K562 (cell line): ENCODE measurements around the gene SOX8. TPM values are rescaled to one million over a fixed set of nuclear protein-coding genes. Genes with fewer than 3 reads are reported as not detected.

Source experiments
- CAMTA2 ChIP-seq: fragments of 250-450 bp; sonication (Bioruptor Pico); conservative IDR thresholded peaks from 2 replicates; pipeline ENCODE4 v1.5.1; 2022
- ELF4 ChIP-seq: fragments of 450-650 bp; formaldehyde crosslinking; IDR thresholded peaks from 2 replicates; pipeline ENCODE4 v1.4.0; 2022; ENCODE audit warnings: missing genetic modification characterization
- FOXK2 ChIP-seq, 2 experiments: fragments of 450-650 bp; IDR thresholded peaks in 1 of 2; conservative IDR thresholded peaks in 1 of 2; 2 replicates each; pipeline ENCODE4 v1.6.1; 2016; ENCODE audit warnings: low read depth in 2 of 2, mild to moderate bottlenecking in 1 of 2
- GABPA ChIP-seq: fragments of 200-800 bp; sonication (Bioruptor generic); conservative IDR thresholded peaks from 2 replicates; pipeline ENCODE4 v1.6.1; 2016; ENCODE audit warnings: low read depth, missing genetic modification characterization, missing compliant biosample characterization
- RBM34 ChIP-seq: fragments of 200-400 bp; formaldehyde crosslinking; IDR thresholded peaks from 2 replicates; pipeline ENCODE4 v1.6.1; 2018; ENCODE audit warnings: low read length, borderline replicate concordance; ENCODE audit not compliant: insufficient read depth
- SRSF7 ChIP-seq: fragments of 200-400 bp; formaldehyde crosslinking; optimal IDR thresholded peaks from 2 replicates; pipeline ENCODE3; 2017; ENCODE audit warnings: mild to moderate bottlenecking, low read depth, low read length
- ZNF445 ChIP-seq: fragments of 250-450 bp; sonication (Bioruptor Pico); IDR thresholded peaks from 2 replicates; pipeline ENCODE4 v1.4.0; 2020; ENCODE audit warnings: low read depth, mild to moderate bottlenecking, moderate library complexity
- ZNF561 ChIP-seq: fragments of 450-650 bp; formaldehyde crosslinking; conservative IDR thresholded peaks from 2 replicates; pipeline ENCODE4 v1.4.0; 2020; ENCODE audit warnings: mild to moderate bottlenecking, moderate library complexity
- ZNF584 ChIP-seq: fragments of 200-800 bp; sonication (Bioruptor generic); IDR thresholded peaks from 2 replicates; pipeline ENCODE4 v1.6.1; 2016; ENCODE audit warnings: low read depth, mild to moderate bottlenecking, missing genetic modification characterization, missing compliant biosample characterization
- polyA plus RNA-seq, 8 experiments: library from polyadenylated mRNA; depleted of rRNA in 4 of 8; stranded (reverse) in 5 of 8; unstranded in 3 of 8; fragments of >200 nt; fragmentation: Nextera tagmentation in 2 of 8; fragmentation: Illumina TruSeq in 1 of 8; extraction: Ambion mirVana in 2 of 8; extraction: Trizol in 1 of 8; gene quantifications; 2 replicates each; pipeline versions ENCODE4 v1.2.1 to v1.2.3, GENCODE V29; 2011 to 2014; ENCODE audit warnings: inconsistent platforms in 1 of 8, missing spikeins in 1 of 8
- total RNA-seq, 7 experiments: library from RNA; depleted of rRNA in 6 of 7; stranded (reverse); fragments of >200 nt in 6 of 7; fragmentation: Illumina TruSeq in 2 of 7; extraction: Trizol in 2 of 7; gene quantifications; 2 replicates each; pipeline versions ENCODE4 v1.2.1 to v1.2.3, GENCODE V29; 2011 to 2021; ENCODE audit warnings: low replicate concordance in 1 of 7
- TF ChIP-seq, protein P1 (sequence below), 2 experiments: fragments of 450-650 bp; IDR thresholded peaks; 2 replicates each; pipeline ENCODE4 v1.6.1; 2016; ENCODE audit warnings: mild to moderate bottlenecking in 2 of 2, borderline replicate concordance in 1 of 2, low read depth in 1 of 2, moderate library complexity in 1 of 2
- TF ChIP-seq, protein P2 (sequence below): sonication (generic); formaldehyde crosslinking; IDR thresholded peaks from 2 replicates; pipeline ENCODE4 v1.8.0; 2022; ENCODE audit warnings: missing genetic modification reagents, mild to moderate bottlenecking, borderline replicate concordance
- TF ChIP-seq, protein P3 (sequence below): sonication (generic); formaldehyde crosslinking; IDR thresholded peaks from 2 replicates; pipeline ENCODE4 v1.9.0; 2022; ENCODE audit warnings: mild to moderate bottlenecking, missing genetic modification reagents
- TF ChIP-seq, protein P4 (sequence below): fragments of 250-450 bp; sonication (Bioruptor Pico); IDR thresholded peaks from 2 replicates; pipeline ENCODE4 v1.9.0; 2021; ENCODE audit warnings: mild to moderate bottlenecking, inconsistent platforms

The SOX8 gene
- total and polyA plus RNA-seq, 9 of the 15 experiments (the other 6 are each of a cell fraction or from before 2014, with no cell fraction given), result 0.07 to 0.15 (median 0.15) TPM; not detected in 6

DNA sequence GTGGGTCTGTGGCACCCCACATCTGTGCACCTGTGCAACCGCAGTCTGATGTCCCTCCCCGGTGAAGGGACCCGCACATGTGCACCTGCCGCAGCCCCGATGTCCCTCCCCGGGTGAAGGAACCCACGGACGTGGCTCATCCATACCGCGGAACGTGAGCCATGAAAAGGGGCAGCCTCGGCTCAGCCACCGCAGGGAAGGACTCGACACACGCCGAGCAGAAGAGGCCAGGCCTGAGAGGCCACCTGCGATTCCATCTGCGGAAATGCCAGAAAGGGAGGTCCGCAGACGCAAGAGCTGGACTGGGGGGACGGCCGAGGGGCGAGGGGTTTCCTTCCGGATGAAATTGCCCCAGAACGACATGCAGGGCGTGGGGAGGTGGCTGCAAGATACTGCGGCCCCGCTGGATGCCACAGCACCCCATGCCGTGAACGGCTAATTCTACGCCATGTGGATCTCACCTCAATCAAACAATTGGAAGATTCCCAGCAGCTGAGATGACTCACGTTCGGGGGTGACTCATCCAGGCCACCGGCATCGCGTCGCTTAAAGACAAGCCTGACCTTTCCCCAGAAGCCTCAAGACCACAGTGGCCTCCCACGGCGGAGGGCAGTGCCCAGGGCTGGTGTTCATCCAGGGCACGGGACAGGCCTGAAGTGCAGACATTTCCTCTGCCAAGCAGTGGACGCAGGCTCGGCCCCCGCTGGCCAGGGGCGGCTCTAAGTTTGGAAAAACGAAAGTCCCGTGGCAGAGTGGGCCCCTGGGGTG is 21.0 kb downstream of the SOX8 start (continued):
- TF ChIP-seq, protein P1, sequence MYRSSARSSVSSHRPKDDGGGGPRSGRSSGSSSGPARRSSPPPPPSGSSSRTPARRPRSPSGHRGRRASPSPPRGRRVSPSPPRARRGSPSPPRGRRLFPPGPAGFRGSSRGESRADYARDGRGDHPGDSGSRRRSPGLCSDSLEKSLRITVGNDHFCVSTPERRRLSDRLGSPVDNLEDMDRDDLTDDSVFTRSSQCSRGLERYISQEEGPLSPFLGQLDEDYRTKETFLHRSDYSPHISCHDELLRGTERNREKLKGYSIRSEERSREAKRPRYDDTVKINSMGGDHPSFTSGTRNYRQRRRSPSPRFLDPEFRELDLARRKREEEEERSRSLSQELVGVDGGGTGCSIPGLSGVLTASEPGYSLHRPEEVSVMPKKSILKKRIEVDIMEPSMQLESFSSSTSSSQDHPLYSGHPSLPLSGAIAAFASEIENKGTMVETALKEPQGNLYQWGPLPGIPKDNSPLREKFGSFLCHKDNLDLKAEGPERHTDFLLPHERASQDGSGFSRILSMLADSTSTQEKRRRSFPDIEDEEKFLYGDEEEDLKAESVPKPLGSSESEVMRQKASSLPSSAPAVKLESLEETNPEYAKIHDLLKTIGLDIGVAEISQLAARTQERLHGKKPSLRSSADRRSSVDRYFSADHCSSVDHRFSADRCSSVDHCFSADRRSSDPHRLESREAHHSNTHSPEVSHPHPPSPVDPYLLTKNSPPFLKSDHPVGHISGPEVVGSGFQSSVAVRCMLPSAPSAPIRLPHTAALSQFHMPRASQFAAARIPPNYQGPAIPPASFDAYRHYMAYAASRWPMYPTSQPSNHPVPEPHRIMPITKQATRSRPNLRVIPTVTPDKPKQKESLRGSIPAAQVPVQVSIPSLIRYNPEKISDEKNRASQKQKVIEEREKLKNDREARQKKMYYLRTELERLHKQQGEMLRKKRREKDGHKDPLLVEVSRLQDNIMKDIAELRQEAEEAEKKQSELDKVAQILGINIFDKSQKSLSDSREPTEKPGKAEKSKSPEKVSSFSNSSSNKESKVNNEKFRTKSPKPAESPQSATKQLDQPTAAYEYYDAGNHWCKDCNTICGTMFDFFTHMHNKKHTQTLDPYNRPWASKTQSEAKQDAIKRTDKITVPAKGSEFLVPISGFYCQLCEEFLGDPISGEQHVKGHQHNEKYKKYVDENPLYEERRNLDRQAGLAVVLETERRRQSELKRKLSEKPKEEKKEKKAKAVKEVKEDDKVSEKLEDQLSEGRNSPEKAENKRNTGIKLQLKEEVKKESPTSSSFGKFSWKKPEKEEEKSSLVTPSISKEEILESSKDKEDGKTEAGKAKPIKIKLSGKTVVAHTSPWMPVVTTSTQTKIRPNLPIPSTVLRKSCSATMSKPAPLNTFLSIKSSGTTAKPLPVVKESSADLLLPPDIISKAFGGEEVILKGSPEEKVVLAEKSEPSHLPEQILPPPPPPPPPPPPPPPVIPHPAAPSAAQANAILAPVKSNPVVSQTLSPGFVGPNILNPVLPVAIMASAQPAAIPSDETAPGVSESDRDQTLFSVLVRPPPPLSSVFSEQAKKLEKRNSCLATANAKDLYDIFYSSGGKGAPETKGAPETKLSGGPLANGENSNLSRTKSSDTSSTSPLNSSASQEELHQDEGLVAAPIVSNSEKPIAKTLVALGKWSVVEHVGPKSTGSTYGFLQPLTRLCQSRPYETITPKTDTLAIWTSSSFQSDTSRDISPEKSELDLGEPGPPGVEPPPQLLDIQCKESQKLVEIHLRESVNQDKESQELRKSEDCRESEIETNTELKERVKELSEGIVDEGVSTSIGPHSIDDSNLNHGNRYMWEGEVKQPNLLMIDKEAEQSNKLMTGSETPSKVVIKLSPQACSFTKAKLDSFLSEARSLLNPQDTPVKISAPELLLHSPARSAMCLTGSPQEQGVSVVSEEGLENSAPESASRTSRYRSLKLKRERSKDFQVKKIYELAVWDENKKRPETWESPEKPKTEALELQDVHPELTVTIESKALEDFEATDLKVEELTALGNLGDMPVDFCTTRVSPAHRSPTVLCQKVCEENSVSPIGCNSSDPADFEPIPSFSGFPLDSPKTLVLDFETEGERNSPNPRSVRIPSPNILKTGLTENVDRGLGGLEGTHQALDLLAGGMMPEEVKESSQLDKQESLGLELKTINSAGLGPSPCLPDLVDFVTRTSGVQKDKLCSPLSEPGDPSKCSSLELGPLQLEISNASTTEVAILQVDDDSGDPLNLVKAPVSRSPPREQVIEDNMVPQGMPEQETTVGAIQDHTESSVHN (IDR thresholded peaks at IDR 0.05; ENCODE audit: borderline replicate concordance in 1 of 2, low read depth in 1 of 2), result 0 out of 4 replicates have a peak, but pooled peaks of 1 of the 2 experiments have one; percentile 47
- TF ChIP-seq ZNF584 (CRISPR knock-in tag), result no peak
- TF ChIP-seq, protein P2, sequence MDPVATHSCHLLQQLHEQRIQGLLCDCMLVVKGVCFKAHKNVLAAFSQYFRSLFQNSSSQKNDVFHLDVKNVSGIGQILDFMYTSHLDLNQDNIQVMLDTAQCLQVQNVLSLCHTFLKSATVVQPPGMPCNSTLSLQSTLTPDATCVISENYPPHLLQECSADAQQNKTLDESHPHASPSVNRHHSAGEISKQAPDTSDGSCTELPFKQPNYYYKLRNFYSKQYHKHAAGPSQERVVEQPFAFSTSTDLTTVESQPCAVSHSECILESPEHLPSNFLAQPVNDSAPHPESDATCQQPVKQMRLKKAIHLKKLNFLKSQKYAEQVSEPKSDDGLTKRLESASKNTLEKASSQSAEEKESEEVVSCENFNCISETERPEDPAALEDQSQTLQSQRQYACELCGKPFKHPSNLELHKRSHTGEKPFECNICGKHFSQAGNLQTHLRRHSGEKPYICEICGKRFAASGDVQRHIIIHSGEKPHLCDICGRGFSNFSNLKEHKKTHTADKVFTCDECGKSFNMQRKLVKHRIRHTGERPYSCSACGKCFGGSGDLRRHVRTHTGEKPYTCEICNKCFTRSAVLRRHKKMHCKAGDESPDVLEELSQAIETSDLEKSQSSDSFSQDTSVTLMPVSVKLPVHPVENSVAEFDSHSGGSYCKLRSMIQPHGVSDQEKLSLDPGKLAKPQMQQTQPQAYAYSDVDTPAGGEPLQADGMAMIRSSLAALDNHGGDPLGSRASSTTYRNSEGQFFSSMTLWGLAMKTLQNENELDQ, result no peak
- no peak for TF ChIP-seq GABPA
- TF ChIP-seq ZNF561, result no peak
- TF ChIP-seq FOXK2 (conservative IDR thresholded peaks at IDR 0.05 in 1 of 2, IDR thresholded peaks at IDR 0.05 in 1 of 2; ENCODE audit: low read depth in 2 of 2), result 0 out of 4 replicates have a peak, but pooled peaks of 1 of the 2 experiments have one; percentile 48
- TF ChIP-seq ZNF445 (CRISPR knock-in tag), result no peak
- TF ChIP-seq SRSF7, result no peak
- TF ChIP-seq, protein P3, sequence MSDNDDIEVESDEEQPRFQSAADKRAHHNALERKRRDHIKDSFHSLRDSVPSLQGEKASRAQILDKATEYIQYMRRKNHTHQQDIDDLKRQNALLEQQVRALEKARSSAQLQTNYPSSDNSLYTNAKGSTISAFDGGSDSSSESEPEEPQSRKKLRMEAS, result peak; percentile 67
- TF ChIP-seq RBM34, result no peak
- TF ChIP-seq, protein P4, sequence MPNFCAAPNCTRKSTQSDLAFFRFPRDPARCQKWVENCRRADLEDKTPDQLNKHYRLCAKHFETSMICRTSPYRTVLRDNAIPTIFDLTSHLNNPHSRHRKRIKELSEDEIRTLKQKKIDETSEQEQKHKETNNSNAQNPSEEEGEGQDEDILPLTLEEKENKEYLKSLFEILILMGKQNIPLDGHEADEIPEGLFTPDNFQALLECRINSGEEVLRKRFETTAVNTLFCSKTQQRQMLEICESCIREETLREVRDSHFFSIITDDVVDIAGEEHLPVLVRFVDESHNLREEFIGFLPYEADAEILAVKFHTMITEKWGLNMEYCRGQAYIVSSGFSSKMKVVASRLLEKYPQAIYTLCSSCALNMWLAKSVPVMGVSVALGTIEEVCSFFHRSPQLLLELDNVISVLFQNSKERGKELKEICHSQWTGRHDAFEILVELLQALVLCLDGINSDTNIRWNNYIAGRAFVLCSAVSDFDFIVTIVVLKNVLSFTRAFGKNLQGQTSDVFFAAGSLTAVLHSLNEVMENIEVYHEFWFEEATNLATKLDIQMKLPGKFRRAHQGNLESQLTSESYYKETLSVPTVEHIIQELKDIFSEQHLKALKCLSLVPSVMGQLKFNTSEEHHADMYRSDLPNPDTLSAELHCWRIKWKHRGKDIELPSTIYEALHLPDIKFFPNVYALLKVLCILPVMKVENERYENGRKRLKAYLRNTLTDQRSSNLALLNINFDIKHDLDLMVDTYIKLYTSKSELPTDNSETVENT (CRISPR knock-in tag), result no peak
- TF ChIP-seq ELF4 (CRISPR knock-in tag), result no peak
- TF ChIP-seq CAMTA2, result no peak
